Stimulated activated CD4-positive, alpha-beta T cell treated with anti-CD3 and anti-CD28 coated beads, TNF-alpha, amount 100 ng/mL, for 48 hours (primary cell): ENCODE data around the gene RIMS4.

Experiments used
- DNase-seq, 3 donors: peaks; one replicate each; pipeline ENCODE4 v3.0.0-alpha.2; 2020; ENCODE audit warnings: low read depth in 3 of 3

The RIMS4 gene

DNA sequence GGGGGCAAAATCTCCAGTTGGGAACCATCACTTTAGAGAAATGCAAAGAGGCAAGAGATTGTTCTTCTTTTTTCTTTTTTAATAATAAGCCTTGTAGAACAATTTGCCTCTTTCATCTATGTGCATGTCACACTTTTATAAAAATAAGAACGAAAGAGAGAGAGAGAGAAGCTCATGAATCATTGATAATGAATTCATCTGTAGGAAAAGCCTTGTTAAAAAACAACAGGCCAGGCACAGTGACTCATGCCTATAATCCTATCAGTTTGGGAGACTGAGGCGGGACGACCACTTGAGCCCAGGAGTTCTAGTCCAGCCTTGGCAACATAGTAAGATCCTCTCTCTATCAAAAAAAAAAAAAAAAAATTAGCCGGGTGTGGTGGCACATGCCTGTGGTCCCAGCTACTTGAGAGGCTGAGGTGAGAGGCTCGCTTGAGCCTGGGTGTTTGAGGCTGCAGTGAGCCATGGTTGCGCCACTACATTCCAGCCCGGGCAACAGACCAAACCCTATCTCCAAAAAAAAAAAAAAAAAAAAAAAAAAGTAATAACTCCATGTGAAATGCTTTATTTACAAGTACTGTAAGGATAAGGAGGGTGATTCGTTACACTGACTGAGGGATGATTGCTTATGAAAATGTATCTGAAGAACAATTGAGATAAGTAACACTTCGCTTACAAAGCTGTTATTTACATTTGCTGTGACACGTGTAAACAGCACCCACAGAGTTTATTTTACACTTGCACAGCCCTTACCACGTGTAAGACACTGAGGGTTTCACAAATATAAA lies 89.2 kb downstream of the RIMS4 start:
- DNase-seq = no peak

DNA sequence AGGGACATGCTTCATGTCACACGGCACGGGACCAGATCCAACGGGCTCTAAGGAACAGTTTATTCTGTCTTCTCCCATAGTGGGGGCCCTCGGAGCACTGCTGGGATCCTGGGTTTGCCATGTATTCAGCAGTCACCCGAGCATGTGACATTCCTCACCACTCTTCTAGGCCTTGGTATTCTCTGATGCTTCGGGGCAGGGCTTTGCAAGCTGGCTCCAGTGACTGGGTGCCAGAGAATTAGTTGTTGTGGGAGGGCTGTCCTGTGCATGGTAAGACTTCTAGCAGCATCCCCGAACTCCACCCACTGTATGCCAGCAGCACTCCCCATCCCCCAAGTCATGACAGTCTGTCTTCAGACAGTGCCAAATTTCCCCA lies 89.7 kb downstream of the RIMS4 start:
- DNase-seq = no peak

DNA sequence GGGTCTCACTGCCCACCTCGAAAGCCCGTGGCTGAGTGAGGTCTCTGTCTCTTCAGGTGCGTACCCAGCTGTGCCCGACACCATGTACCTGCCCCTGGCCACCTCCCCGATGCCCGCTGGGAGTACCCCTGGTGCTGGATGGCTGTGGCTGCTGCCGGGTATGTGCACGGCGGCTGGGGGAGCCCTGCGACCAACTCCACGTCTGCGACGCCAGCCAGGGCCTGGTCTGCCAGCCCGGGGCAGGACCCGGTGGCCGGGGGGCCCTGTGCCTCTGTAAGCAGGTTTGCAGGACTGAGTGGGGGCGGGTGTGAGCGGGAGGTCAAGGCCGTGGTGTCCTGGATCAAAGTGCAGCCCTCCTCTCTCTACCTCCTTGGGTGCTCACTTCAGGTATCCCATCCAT lies 90.5 kb downstream of the RIMS4 start:
- DNase-seq = no peak

DNA sequence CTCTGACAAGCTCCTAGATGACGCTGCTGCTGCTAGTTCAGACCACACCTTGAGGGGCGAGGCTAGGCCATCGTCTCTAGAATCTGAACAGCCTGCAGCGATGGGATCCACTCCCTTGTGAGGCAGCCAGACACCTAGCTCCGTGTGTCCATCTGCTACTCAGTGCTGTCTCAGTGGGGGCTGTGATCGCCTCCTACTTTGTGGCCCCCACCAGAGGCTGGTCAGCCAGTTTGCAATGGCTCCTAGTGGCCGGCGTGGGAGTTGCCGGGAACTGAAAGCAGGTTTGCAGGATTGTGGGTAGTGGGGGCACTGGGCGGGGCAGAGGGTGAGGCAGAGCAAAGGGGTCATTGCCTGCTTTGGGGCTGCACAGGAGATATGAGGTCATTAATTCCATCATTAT lies 92.4 kb downstream of the RIMS4 start:
- DNase-seq = no peak

DNA sequence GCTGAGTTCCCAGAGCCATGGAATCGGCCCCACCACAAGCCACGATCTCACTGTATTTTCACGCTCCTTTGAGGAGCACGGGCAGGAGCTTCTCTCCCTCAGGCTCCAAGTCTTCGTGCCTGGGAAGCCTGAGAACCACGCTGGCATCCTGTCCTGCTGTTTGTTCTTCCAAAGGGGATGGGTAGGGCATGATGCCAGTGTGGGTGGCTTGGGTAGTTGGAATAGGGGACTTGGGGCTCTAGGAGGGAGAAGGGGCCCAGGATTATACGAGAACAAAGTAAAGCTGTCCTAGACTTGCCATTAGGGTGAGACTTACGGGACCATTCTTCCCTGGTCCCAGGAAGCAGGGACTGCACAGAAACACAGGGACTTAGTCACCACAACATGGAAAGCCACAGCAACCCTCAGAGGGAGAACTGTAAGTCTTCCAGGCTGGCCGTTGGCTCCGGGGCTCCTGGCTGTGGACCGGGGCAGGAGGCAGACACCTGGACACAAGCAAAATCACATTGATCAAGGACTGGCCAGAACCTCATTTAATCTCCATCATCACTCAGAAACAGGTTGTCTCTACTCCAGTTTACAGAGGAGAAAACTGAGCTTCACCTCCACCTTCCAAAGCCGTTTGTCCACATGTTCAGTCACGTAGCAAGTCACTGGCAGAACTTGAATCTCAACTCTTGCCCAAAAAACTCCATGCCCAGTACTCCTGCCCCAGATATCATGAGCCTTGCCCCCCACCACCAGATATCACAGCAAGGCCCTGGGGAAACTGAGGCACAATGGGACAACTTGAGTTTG lies 93.8 kb downstream of the RIMS4 start:
- DNase-seq = no peak

DNA sequence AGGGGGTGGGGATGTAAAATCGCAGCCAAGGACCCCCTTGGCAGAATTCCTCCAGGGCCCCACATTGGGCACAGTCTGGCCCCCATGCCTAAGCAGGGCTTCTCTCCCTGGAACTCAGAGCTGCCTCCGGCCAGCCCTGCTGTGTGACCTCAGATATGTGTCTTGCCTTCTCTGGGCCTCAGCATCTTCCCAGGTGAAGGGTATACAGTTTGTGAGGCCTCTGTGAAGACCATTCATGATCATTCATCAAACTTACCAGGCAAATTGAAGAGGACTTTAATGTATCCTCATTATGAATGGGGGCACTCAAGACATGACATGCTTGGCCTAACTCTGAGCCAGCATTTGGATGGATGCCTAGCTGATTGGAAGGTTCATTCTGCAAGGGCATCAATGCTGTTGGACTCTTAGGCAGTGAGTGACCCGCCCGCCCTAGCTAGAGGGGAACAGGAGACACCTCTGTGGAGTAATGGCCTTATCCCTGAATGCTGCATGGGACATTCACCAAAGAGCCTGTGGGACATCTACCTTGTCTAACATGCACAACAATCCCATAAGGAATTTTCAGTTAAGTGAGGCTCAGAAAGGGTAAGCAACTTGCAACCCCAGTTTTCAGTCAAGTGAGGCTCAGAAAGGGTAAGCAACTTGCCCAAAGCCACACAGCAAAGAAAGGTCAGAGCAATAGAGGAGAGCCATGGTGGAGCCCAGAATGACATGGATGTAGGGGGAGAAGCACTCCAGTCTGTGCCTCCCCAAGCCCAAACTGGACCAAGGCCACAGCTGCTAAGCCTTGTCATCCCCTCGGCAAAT lies 94.6 kb downstream of the RIMS4 start:
- DNase-seq = no peak

DNA sequence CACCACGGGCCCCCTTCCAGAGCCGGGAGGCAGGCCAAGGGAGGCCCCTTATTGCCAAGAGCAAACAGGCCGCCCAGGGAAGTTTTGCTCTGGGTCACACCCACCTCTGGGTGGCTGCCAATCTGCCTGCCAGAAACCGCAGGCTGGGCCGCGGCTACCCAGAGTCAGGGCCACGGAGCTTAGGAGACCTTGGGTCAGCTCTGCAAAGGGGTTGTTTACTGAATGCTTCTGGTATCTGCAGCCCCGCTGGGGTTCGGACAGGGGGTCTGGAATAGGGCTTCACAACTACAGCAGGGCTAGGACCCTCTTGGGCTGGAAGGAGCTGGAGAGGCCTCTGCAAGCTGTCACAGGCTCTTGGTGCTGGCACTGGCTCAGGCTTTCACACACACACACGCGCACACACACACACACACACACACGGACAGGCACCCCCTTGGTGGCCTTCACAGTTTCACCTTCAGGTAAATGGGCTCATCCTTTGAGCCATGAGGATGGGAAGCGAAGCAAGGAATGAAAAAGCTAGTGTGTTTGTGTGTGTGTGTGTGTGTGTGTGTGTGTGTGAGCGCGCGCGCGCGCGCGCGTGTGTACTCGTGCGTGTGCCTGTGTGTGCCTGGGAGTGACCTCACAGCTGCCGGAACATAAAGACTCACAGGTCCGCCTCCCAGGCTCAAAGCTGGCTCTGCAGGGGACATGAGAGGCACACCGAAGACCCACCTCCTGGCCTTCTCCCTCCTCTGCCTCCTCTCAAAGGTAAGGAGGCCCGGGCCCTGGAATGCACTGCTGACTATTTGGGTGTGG lies 95.4 kb downstream of the RIMS4 start, which contains the start of gene CCN5:
TSS of gene CCN5 (plus strand) at position 669 of the 798 bp plus-strand sequence. CDS start at position 691, 22 bp downstream.
- DNase-seq = no peak

DNA sequence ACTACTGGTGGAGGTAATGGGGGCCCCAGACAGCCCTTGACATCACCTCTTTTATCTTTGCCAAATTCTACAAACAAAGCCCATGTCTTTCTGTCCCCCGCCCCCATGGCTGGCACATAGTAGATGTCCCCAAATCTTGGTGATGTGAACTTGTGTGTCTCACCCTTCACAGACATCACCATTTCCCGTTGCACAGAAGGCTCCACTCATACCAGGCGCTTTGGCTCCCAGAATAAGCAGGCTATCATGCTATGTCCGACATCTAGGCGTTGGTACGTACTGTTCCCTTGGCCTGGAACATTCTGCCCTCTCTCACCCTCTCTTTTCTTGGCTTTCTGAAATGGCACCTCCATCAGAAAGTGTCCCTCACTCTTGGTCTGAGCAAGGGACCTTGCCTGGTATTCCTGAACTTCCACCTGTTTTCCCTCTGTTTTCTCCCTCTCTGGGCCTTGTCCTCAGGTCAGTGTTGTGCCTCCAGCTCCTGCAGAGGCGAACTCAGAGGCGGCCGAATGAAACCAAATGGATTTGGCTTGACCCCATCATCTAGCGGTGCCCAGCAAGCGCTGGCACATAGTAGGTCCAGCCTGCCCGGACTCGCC lies 96.1 kb downstream of the RIMS4 start:
- no peak for DNase-seq

DNA sequence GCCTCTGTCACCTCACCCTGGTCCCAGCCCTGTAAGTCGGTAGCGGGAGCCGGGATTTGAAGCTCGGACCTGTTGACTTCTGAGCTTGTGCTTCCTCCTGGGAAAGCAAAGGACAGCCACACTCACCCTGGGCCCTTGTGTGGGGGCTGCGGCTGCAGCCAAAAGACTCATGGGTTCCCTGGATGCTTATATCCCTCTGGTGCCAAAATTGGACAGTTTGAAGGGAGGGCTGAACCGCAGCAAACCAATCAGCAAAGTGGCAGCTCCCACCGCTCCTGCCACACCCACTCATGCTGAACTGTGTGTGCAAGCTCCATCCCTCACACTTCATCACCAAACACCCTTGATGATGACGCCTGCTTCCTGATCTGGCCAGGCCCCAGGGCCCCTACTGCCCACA lies 99.1 kb downstream of the RIMS4 start:
- no peak for DNase-seq

DNA sequence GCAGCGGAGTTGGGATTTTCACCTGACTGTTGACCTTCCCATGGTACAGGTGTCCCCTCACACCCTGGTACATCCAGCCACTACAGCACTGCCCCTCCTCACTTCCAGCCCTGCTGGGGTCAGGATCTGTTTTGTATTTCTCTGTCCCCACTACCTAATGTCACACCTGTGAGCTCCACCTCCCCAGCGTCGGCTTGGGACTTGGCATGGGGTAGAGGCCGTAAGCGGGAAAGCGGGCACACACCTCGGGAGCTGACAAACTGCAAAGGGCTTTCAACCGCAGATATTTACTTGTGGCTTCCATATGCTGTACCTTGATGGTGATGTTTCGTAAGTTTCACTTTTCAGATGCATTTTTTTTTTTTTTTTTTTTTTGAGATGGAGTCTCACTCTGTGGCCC lies 100.5 kb downstream of the RIMS4 start:
- DNase-seq = no peak

DNA sequence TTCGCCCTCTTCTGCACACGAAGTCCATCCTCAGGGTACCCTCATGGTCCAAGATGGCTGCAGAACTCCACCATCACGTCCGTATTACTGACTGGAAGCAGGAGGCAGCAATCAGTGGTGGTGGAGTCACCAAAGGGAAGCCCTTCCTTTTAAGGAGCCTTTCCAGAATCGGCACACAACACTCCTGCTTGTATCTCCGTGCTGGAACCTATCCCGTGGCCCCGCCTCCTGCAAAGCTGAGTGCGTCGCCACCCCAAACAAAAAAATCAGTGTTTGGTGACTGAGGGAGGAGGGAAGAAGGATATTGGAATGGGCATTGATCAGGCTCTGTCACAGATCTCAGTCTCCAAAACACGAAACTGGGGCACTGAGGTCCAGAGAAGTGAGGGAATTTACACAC lies 101.0 kb downstream of the RIMS4 start:
- no peak for DNase-seq

DNA sequence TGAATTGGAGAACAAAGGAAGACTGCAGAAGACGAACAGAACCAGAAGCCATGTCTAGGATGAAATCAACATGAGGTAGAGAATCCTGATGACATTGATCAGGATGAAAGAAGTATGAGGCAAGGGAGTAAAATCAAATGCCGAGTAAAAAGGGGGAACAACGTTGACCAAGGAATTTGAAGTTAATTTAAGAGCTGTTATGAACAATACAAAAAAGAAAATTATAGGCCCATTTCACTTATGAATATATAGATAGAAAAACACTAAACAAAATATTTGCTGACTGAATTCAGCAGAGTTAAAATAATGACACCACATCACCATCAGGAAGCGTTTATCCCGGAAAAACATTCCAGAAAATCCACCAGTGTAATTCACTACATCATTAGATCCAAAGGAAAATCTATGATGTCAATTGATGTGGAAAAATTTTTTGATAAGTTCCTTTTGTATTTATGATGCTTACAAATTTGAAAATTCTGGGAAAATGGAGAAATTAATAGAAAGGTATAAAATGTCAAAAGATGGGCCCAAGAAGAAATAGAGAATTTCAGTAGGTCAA lies 103.2 kb downstream of the RIMS4 start:
- no peak for DNase-seq

DNA sequence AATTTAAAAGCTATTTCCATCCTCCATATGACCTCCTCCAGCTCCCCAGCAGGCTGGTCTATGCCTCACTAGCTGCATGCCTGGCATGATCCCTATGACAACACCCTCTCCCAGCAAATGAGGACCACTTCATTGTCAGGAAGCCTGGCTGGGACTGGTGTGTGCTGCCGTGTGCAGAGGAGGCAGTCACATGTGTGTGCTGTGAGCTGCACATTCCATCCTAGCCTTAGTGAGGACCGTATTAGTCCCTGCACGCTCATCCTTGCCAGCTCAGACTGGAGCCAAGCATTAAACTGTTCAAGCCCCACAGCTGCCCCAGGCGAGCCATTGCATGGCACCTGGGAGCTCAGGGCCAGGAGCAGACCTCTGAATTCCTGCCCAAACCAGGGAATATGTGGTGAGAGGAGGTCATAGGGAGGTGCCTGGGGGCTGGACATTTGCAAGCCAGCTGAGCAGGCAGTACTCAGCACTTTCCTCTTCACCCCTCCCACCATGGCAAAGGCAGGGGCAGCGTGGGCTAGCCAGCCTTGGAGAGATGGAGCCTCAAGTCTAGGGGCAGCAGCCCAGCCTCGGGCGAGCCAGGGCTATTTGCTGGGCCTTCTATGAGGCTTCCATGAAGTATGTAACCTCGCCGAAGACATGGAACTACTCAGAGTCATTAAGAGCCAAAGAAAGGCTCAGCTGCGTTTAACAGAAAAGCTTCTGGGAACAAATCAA lies 103.9 kb downstream of the RIMS4 start:
- DNase-seq = no peak

DNA sequence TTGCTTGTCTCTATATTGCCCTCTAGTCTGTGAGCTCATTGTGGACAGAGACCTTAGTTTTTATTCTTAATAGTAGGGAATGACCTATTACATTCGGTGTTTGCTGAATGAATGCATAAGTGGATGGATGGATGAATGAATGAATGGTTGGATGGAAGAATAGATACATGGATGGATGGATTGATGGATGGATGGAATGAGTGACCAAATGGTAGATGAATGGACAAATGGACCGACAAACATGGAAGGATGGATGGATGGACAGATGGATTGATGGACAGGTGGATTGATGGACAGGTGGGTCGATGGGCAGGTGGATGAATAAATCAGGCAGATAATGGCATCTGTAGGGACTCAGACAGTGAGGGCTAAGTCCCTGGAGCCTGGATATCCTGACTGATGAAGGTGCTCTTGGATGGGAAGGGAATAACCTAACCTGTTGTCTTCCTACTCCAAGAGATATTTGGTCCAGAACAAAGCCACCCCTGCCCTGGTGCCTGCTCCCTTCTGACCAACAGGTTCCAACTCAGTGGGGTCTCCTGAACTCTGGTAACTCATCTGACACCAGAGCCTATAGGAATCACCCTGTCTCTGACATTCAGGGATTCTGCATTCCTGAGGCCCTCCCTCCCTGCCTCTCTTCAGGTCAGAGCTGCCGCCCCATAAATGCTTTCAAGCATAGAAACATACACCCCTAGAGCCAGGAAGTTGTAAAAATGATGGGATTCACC lies 104.8 kb downstream of the RIMS4 start:
- DNase-seq = no peak

DNA sequence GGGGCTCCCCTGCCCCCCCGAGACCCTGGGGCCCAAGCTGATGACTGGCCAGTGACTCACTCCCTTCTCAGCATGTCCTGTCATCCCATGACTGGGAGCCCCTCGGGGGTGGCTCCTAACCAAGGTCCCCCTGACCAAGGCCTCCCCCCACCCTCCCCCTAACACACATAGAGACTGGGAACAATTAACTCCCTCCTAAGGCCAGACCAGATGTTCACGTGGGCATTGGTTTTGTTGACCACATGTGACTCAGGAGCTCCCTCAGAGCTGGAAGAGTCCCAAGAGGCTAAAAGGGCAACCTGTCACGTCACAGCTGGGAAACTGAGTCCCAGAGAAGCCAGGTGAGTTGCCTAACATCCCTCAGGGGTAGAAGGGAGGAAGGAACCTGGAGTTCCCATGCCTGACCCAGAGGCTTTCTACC lies 105.8 kb downstream of the RIMS4 start:
- DNase-seq = no peak

DNA sequence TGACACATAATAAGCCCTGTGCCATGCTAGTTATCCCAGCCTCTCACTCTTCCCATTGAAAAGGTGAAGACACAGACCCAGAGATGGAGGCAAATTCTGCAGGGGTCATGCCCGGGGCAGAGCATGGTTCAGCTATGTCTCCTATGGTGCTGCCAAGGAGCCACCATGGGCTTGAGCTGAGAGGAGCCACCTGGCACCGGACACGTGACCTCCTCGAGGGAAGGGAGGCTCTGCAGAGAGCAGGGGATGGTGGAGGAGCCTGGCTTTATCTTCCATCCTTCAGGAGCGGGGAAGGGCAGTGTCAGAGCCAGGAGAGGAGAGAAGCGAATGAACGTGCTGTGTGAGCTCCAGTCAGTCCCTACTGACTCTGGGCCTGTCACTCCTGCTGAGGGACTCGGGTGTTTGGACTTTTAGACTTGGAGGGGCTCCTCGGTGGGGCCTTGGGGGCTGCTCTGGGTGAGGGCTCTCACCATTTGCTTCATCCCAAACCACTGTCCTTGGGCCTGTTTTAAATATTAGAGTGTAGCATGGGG lies 106.3 kb downstream of the RIMS4 start:
- no peak for DNase-seq

DNA sequence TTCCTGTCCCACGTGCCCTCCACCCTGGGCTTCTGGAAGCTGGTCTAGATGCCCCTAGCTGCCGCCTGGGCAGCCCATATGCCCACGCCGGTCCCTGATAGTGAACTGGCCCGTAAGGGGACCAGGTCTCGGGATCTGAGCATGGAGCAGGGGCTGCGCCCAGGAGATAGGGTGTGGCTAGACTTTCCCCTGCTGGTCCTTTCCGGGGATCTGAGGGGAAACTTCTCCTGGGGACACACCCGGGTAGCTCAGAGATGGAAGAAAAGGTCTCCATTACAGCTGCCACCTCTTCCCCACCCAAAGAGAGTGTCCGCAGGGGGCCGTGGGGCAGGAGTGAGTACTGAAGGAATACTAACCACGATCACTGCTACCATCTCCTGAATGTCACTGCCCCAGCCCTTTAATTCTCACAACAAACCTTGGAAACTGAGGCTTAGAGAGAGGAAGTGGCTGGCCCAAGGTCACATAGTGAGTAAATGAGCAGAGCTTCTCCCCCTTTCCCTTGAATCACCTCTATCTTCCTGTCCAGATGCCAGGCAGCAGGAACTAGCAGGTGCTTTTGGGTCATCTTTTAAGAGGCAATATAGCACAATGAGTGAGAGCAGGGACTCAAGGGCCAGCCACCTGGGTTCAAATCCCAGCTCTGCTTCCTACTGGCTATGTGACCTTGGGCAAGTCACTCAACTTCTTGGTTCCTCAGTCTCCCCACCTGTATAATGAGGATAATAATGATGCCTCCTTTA lies 107.0 kb downstream of the RIMS4 start:
- DNase-seq = no peak

DNA sequence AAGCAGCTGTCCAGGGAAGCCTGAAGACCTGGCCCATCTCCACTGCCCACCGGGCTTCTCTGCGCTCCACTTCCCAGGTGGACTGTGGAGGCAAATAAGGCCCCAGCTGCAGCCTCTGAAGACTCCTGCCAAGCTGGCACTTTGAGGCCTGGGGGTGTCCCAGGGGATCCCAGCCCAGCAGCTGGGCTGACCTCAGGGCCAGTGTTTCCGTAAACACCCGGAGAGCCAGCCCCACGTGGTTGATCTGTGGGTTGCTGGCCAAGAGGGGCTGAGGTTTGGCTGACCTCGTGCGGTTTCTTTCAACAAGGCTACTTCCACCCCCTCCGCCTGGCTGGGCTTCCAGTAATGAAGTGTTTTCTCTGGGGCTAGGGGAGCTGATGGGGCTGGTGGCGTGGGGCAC lies 107.6 kb downstream of the RIMS4 start:
- DNase-seq = no peak
